Stimulated activated CD8-positive, alpha-beta memory T cell treated with anti-CD3 and anti-CD28 coated beads, Interleukin-7, amount 100 ng/mL, for 24 hours (primary cell): ENCODE data around the gene PISD.

Experiments used
- DNase-seq: peaks from one replicate; pipeline ENCODE4 v3.0.0-alpha.2; 2020; ENCODE audit warnings: low read depth

Gene PISD

DNA sequence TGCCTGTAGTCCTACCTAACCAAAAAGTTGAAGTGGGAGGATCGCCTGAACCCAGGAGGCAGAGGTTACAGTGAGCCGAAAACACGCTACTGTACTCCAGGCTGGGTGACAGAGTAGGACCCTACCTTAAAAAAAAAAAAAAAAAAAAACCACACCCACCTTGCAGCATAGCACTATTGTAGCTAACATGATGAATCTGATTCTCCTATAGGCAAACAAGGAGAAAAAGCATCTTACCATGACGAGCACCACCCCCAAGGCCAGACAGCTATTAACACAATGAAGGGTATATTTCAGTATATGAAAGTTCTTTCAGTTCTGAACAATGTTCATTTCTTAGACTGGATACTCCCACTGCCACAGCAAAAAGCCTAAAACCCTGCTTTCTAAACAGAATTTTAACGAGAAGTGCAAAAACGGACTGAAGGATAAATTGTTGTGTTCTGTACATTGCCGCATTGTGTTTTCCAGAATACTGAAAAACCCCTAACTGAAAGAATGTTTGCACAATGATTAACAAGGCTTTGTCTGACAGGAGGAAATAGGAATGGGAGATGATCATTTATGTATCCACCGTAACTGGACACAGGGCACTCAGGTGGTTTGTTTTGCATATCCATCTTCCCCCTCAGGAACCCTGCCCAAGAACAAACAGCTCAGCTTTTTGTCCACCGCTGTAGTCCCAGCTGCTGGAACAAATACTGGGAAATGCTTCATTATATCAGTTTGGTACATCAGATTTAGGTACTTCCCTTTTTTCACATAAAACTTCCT, 8.9 kb downstream of the PISD start:
- DNase-seq = no peak

GRCh38 chr22:31652088-31652487, 9.9 kb downstream of the PISD start:
- no peak for DNase-seq

DNA sequence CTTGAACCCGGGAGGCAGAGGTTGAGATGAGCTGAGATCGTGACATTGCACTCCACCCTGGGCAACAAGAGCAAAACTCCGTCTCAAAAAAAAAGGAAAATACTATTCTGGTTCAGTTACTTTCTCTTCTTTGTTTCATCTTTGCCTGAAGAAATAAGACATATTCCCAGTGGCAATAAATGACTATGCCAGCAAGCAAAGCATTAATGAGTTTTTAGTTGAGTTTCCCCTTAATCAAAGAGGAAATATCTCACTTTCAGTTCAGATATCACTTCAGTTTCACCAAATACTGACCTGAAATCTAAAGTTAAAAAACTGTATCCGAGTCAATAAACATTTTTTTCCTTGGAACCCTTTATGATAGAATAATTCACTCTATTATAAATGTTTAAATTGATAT, 10.4 kb downstream of the PISD start:
- DNase-seq = no peak

DNA sequence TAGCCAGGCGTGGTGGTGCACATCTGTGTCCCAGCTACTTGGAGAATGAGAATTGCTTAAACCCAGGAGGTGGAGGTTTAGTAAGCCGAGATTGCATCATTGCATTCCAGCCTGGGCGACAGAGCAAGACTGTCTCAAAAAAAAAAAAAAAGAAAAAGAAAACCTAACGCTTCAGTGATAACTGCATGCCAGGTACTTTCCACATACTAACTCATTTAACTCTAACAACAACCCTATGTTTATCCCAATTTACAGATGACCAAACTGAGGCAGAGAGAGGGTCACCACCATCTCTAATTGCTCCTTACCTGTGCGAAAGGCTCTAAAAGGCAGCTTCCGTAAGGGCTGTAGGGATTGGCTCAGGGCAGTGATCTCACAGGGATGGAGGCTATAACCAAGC, 11.6 kb downstream of the PISD start:
- no peak for DNase-seq

DNA sequence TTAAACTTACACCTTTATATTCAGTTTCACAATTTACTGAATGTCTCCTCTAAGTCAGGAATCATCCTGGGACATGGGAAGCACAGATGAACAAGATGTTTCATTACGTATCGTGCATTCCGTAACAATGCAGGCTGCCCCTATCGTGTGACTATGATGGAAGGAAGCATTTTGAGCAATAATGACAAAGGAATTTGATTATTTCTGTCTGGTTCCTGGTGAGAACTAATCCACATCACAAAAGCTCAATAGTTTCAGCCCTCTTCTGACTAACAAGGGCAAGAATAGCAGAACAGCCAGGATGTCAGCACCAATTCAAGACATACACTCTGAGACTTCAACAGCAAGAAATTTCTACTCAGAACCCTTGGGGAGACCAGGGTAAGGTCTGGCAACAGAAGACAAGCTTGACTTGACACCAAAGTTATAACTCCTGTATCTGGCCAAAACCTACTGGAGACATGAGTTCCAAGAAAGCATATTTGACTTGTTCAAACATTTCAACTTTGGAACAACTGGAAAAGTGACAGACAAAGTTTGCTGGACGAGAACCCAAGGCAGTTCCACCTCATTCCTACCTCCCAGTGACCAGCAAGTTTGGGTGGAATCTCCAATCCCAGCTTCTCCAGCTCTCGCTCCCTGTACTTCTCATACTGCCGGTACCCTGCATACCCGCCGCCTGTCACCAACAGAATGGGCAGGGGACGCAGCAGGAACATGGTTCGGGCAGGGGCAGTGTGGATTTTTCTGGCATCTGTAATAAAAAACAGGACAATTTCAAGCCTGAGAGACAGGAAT, 14.3 kb downstream of the PISD start:
- DNase-seq = no peak

DNA sequence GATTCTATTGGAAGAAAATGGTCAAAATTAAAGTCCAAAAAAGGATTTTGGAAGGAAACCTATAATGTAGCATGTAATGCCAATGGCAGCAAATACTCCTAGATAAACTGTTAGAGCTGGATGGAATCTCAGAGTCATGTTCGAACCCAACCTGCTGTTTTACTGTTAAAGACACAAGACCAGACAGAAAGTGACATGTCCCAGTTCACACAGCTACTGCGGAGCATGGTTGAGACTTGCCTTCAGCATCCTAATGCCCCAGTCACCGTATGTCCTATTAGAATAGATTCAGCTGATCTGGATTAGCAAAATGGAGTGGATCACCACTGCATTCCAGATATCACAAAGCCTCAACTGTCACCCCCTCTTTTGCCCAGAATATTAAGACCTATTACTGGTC, 14.9 kb downstream of the PISD start:
- DNase-seq = no peak

GRCh38 chr22:31646186-31647019, 15.6 kb downstream of the PISD start:
- DNase-seq = no peak

- DNase-seq = no peak
Measured at GRCh38 chr22:31639436-31640039, 22.5 kb downstream of the PISD start.

GRCh38 chr22:31637891-31638618, 24.0 kb downstream of the PISD start:
- DNase-seq = no peak

GRCh38 chr22:31637447-31637890, 24.5 kb downstream of the PISD start:
- no peak for DNase-seq

DNA sequence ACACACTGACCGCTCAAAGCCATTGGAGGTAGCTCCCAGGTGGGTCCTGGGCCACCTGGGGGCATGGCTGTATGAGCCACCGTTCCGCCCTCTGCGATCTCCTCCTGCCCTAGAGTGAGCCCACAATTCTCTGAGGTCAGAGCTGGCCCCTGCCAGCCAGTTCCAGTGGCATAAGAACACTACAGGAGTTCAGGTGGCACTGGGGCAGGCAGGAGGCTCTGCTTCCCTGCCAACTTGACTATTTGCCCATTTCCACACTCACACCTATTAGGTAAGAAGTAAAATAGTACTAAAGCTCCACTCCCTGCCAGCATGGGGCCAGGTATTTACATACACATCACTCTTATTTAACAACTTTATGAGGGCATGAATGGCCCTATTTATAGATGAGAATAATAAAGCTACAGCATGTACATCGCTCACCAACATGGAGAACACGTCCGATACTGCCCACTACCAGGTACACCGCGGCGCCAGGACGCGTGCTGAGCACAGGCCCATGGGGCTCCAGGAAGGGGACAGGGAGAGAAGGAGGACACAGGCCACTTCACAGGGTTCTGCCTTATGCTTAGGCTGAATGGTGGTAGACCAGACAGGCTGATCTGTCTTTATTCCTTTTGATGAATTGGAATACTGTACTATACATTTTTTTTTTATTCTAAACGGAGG, 26.2 kb downstream of the PISD start:
- no peak for DNase-seq

DNA sequence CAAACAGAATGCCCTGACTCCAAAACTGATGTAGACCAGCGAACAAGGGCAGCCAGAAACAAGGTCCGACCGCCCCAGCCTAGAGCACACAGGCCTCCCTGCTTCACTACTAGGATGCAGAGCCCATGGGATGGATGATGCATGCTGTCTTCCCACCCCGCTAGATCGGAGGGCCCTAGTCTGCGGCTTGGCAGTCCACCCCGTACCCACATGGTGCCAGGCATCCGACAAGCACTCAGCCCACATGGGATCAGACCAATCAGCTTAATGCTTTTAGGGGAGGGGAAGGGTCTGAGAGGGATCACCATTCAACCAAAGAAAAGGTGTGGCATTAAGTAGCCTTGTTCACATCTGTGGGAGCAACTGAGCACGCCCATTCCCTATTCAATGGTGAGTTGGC, 30.6 kb downstream of the PISD start:
- DNase-seq = no peak

- peak; percentile 68 for DNase-seq
Measured at GRCh38 chr22:31630331-31631329, 31.4 kb downstream of the PISD start.

DNA sequence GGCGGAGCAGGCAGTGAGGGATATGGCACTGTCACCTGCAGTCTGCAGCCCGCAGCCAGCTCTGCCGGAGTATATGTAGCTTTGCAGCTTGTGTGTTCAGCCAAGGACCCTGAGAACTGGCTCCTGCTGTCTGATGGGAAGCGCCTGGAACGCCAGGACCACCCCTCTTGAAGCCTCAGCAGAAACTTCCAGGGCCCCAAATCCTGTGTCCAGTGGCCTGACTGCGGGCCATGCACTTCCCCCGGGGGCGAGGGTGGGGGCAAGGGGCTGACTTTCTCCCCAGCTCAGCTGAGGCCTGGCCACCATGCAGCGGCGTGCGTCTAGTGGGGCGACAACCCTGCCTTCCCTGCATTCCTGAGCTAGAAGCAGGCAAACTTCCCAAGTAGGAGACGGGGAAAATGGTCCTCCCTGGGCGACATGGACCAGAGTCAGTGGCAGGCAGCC, 32.3 kb downstream of the PISD start:
- no peak for DNase-seq

- DNase-seq = no peak
Measured at GRCh38 chr22:31628969-31629708, 32.9 kb downstream of the PISD start.

DNA sequence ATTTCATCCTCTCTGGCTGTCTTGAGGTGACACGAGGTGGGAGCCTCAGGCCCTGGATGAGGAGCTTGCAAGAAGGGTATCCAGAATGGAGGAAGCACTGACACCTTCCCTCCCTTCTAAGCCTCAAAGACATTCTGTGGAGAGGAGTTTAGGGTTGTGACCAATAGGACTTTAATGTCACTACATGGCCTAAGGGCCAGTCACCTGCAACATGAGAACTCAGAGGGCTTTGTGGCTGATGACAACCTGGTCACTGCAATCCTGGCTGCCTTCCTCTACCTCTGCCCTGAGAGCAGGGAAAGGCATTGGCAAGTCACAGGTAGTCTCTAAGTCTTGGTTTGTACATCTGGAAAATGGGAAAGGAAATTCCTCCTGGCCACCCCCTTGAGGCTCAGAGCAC, 33.7 kb downstream of the PISD start:
- DNase-seq = no peak

DNA sequence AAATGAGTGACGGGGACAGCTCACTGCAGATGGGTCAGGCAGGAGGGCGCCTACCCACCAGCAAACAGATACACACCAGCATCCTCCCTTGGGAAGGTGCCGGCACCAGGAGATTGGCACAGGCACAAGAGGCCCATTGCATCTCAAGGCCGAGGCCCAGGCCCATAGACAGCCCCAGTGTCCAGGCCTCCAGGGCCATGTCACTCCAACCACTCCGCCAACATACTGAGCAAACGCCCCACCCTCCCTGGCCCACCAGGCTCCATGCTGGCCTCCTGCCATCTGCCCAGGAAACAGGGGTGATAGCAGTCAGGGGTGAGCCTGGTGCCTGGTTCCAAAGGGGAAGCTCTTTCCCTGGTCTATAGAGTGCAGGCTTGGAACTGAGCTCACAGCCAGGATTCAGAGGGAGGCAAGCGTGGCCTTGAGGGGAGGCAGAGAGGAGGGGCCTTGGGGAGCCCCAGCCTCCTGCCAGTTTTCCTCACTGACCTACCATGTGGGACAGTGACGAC, 34.7 kb downstream of the PISD start:
- DNase-seq = no peak

DNA sequence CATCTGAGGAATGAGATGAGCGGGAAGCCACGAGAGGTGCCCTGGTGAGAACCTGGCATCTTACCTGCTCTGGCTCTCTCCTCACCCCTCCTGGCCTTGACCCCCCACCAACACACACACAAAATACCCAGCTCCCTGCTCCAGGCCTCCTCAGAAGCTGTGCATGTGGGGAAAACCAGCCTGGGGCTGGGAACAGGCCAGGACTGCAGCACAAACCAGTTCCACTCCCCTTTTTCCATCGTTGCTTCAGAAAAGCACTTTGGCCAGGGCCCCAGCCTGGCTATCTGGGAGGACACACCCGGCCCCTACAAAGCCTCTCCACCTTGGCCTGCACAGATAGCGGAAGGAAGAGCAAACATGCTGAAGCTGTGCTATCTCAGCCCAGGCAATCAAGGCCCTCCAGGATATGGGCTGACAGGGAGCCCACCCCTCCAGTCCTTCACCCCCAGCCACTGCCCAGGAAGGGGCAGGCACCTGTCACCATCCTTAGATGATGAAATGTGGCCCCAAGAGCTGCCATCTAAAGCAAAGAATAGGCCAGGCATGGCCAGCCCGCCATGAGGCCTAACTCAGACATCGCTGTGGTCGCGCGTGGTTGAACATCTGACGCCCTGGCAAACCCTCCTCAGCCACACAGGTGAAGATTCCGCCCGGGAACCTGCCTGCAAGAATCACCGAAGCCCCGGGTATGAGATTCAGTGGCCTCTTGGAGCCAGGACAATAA, 35.4 kb downstream of the PISD start:
- no peak for DNase-seq
